NCI-H2227 (cell line): ENCODE results near the gene TSPAN32.
"Not testable (repeated sequence)": the region's sequence is repeated elsewhere in the genome, so short reads cannot be mapped to it uniquely, and the experiment has no call there.

ENCODE experiments used
- DNase-seq: peaks from one replicate; lab custom pipeline; 2025; ENCODE audit not compliant: unreplicated experiment; lab: John Stamatoyannopoulos, UW

TSPAN32 gene

GRCh38 chr11:2332569-2332968 is 30.8 kb downstream of the TSPAN32 start:
- DNase-seq = not testable (repeated sequence)

- DNase-seq = not testable (repeated sequence)
These were observed 31.8 kb downstream of the TSPAN32 start for GRCh38 chr11:2333486-2334205.

- not testable (repeated sequence) for DNase-seq
These were observed 33.5 kb downstream of the TSPAN32 start for GRCh38 chr11:2335286-2335685.

- not testable (repeated sequence) for DNase-seq
These were observed 36.9 kb downstream of the TSPAN32 start for GRCh38 chr11:2338760-2339159.

GRCh38 chr11:2342557-2342956 is 40.7 kb downstream of the TSPAN32 start:
- no peak for DNase-seq

GRCh38 chr11:2342981-2343380 is 41.2 kb downstream of the TSPAN32 start:
- no peak for DNase-seq

- DNase-seq = no peak
These were observed 41.7 kb downstream of the TSPAN32 start for GRCh38 chr11:2343502-2343901.

GRCh38 chr11:2345050-2345449 is 43.2 kb downstream of the TSPAN32 start:
- DNase-seq = no peak

GRCh38 chr11:2346014-2346413 is 44.2 kb downstream of the TSPAN32 start:
- DNase-seq = no peak

- DNase-seq = no peak
These were observed 44.9 kb downstream of the TSPAN32 start for GRCh38 chr11:2346586-2347307.

- DNase-seq = no peak
These were observed 45.6 kb downstream of the TSPAN32 start for GRCh38 chr11:2347308-2347830.

- DNase-seq = no peak
These were observed 47.2 kb downstream of the TSPAN32 start for GRCh38 chr11:2348986-2349385.

GRCh38 chr11:2351701-2352100 is 49.9 kb downstream of the TSPAN32 start:
- no peak for DNase-seq

- DNase-seq = no peak
These were observed 50.6 kb downstream of the TSPAN32 start for GRCh38 chr11:2352420-2352819.

GRCh38 chr11:2355000-2355644 is 53.3 kb downstream of the TSPAN32 start:
- no peak for DNase-seq

- no peak for DNase-seq
These were observed 55.4 kb downstream of the TSPAN32 start for GRCh38 chr11:2357246-2357645.

- DNase-seq = not testable (repeated sequence)
These were observed 55.8 kb downstream of the TSPAN32 start for GRCh38 chr11:2357651-2358050.

GRCh38 chr11:2358754-2359442 is 57.1 kb downstream of the TSPAN32 start:
- no peak for DNase-seq

- no peak for DNase-seq
These were observed 57.7 kb downstream of the TSPAN32 start for GRCh38 chr11:2359557-2359956.

- no peak for DNase-seq
These were observed 58.3 kb downstream of the TSPAN32 start for GRCh38 chr11:2360081-2360642.

GRCh38 chr11:2361565-2361964 is 59.8 kb downstream of the TSPAN32 start:
- no peak for DNase-seq
